Urinary bladder (tissue), 4 donors: Measurements from ENCODE around the gene BRI3. TPM values are rescaled to one million over a fixed set of nuclear protein-coding genes. Genes with fewer than 3 reads are reported as not detected.

Experiments used
- DNase-seq: peaks from one replicate; pipeline ENCODE4 v3.0.0-alpha.2; 2015; ENCODE audit errors: extremely low spot score
- H3K27ac ChIP-seq: one replicate; pipeline ENCODE4 v1.5.1; 2013; ENCODE audit warnings: low read depth, mild to moderate bottlenecking, moderate library complexity
- H3K36me3 ChIP-seq: one replicate; pipeline ENCODE4 v1.6.1; 2013; ENCODE audit warnings: mild to moderate bottlenecking, moderate library complexity; ENCODE audit not compliant: insufficient read depth
- H3K4me1 ChIP-seq: one replicate; pipeline ENCODE4 v1.6.1; 2013; ENCODE audit warnings: mild to moderate bottlenecking, moderate library complexity; ENCODE audit not compliant: insufficient read depth
- H3K4me3 ChIP-seq: one replicate; pipeline ENCODE4 v1.5.1; 2013; ENCODE audit warnings: low read depth, low read length
- WGBS: extraction: QIAGEN DNeasy Blood & Tissue Kit; methylation state at CpG from one replicate; pipeline ENCODE4 v1.1.7; 2013; 5-methylcytosine and 5-hydroxymethylcytosine counted together
- polyA plus RNA-seq: library from polyadenylated mRNA; stranded (reverse); fragments of 200-250 nt; gene quantifications from one replicate; pipeline ENCODE4 v1.2.3, GENCODE V29; 2013
- total RNA-seq: library from RNA; depleted of rRNA; stranded (reverse); fragments of >200 nt; gene quantifications from one replicate; pipeline ENCODE4 v1.2.3, GENCODE V29; 2014
- donor health status: healthy with polysubstance abuse.
- donor health status: healthy.

Gene BRI3
- total and polyA plus RNA-seq, 2 donors = 20.8 to 188 TPM

- no peak for DNase-seq
- 90% methylated on average over 9 of the region's 9 CpGs for WGBS
- Histone ChIP-seq H3K36me3 (no peaks in the 10 kb centered on the region), H3K4me3 (no peak overlapping the region), H3K27ac (no peak overlapping the region), H3K4me1 (no peaks in the 10 kb centered on the region)
Measured at GRCh38 chr7:98319176-98319575, 37.7 kb downstream of the BRI3 start.

- 69% methylated on average over 10 of the region's 10 CpGs for WGBS
- Histone ChIP-seq H3K27ac (no peak overlapping the region), H3K4me3 (no peak overlapping the region), H3K36me3 (no peaks in the 10 kb centered on the region), H3K4me1 (no peaks in the 10 kb centered on the region)
- DNase-seq = no peak
Measured at GRCh38 chr7:98321301-98321700, 39.8 kb downstream of the BRI3 start.

- H3K4me3 ChIP-seq = no peak overlapping the region
- no peak for DNase-seq
- WGBS = 61% methylated on average over 24 of the region's 24 CpGs
Measured at GRCh38 chr7:98322331-98323270, 41.1 kb downstream of the BRI3 start.

GRCh38 chr7:98323597-98324322 is 42.3 kb downstream of the BRI3 start:
- Histone ChIP-seq H3K4me3 (no peak overlapping the region), H3K27ac (no peak overlapping the region), H3K4me1 (peaks cover 1% of the 10 kb centered on the region), H3K36me3 (no peaks in the 10 kb centered on the region)
- DNase-seq = no peak
- 57% methylated on average over 28 of the region's 28 CpGs for WGBS

More at GRCh38 chr7:98322331-98323270, 41.1 kb downstream of the BRI3 start:
- no peak overlapping the region for H3K27ac ChIP-seq
- H3K36me3 ChIP-seq = no peaks in the 10 kb centered on the region
- H3K4me1 ChIP-seq = peaks cover 1% of the 10 kb centered on the region

DNA sequence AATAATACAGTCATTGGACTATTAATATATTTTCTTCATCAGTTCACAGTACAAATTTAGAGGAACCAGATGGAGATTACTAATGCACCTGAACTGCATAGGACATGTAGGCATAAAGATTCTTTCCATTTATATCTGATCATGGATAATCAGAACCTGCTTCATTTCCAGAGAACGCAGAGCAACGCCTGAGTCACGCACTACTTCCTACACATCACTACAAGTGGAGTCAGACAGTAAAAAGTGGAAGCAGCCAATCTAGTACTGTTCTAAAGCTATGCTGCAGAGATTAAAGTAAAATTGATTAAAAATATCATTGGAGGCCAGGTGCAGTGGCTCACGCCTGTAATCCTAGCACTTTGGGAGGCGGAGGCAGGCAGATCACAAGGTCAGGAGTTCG is 43.3 kb downstream of the BRI3 start:
- Histone ChIP-seq H3K36me3 (no peaks in the 10 kb centered on the region), H3K27ac (no peak overlapping the region), H3K4me1 (peaks cover 1% of the 10 kb centered on the region), H3K4me3 (no peak overlapping the region)
- DNase-seq = no peak
- 91% methylated on average over 6 of the region's 6 CpGs for WGBS

GRCh38 chr7:98329100-98329790 is 47.8 kb downstream of the BRI3 start:
- 38% methylated on average over 14 of the region's 14 CpGs for WGBS
- Histone ChIP-seq H3K4me1 (peaks cover 1% of the 10 kb centered on the region), H3K27ac (no peak overlapping the region), H3K36me3 (no peaks in the 10 kb centered on the region), H3K4me3 (no peak overlapping the region)
- no peak for DNase-seq

DNA sequence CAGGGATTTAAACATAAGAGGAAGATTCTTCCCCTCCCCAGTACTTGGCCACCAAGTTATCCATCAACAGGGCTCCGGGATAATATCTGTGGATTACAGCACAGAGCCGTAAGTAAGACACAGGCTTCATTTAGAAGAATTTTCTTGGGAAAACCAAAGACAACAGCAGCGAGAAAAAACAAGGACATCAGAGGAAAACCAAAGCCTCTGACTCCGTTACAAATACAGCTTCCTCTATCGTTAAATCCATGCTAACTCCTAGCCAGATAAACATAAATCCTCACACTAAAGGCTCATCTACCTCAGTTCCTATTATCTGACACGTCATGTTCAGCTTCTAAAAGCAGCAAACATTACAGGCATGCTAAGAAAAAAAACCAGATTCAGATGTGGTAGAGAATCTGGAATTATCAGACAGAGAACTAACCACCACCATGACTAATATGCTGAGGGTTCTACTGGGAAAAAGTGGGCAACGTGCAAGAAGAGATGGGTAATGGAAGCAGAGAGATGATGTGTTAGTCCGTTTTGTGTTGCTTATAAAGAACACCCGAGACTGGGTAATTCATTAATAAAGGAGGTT is 48.4 kb downstream of the BRI3 start:
- H3K27ac ChIP-seq = no peak overlapping the region
- H3K36me3 ChIP-seq = no peaks in the 10 kb centered on the region
- 39% methylated on average over 9 of the region's 9 CpGs for WGBS
- peaks cover 1% of the 10 kb centered on the region for H3K4me1 ChIP-seq
- H3K4me3 ChIP-seq = no peak overlapping the region
- DNase-seq = no peak

- DNase-seq = no peak
- peaks cover 1% of the 10 kb centered on the region for H3K4me1 ChIP-seq
- 91% methylated on average over 5 of the region's 5 CpGs for WGBS
- no peaks in the 10 kb centered on the region for H3K36me3 ChIP-seq
- no peak overlapping the region for H3K4me3 ChIP-seq
- no peak overlapping the region for H3K27ac ChIP-seq
Measured at GRCh38 chr7:98330926-98331529, 49.5 kb downstream of the BRI3 start.

DNA sequence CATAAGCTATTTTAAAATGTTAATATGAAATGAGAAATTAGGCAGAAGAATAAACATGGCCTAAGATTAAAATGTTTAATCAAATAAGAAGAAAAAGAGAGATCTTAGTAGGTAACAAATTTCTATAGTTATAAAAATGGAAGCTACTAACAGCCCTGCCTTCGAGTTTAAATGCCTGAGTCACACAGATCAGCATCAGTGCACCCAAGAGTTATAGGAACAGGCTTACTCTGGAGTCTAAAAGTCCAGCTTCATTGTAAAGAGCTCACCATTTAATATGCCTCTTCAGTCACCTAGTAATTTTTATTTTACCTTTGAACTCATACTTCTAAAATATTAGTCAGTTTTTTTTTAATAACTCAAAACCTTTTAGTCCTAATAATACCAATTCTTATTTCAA is 52.6 kb downstream of the BRI3 start:
- 48% methylated on average over 1 of the region's 1 CpG for WGBS
- no peaks in the 10 kb centered on the region for H3K36me3 ChIP-seq
- H3K27ac ChIP-seq = no peak overlapping the region
- no peaks in the 10 kb centered on the region for H3K4me1 ChIP-seq
- no peak overlapping the region for H3K4me3 ChIP-seq
- no peak for DNase-seq

DNA sequence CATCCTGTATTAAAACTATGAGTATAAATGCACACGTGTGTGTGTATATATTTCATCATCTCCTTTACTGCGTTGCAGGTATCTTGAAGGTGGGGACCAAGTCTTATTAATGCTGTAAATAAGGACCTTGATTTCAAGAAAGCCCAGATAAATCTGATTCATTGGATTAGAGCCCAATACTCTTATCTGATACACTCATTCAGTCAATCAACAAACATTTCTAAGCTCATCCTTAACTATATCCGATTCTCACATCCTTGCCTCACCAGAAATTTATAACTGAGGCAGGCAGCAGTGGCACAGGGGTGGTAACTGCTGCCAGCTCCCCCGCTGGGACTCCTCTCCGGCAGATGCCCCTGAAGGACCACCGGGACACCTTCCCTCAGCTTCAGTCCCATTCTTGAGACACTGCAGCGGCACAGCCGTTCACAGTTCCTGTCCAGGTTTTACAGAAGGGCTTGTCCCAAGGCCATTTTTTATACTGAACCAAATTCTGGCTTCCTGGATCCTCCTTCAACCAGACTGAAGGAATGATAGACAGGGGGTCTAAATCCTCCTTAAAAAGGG is 54.0 kb downstream of the BRI3 start:
- no peak overlapping the region for H3K4me3 ChIP-seq
- WGBS = 92% methylated on average over 8 of the region's 8 CpGs
- H3K4me1 ChIP-seq = no peaks in the 10 kb centered on the region
- no peaks in the 10 kb centered on the region for H3K36me3 ChIP-seq
- DNase-seq = no peak
- no peak overlapping the region for H3K27ac ChIP-seq

DNA sequence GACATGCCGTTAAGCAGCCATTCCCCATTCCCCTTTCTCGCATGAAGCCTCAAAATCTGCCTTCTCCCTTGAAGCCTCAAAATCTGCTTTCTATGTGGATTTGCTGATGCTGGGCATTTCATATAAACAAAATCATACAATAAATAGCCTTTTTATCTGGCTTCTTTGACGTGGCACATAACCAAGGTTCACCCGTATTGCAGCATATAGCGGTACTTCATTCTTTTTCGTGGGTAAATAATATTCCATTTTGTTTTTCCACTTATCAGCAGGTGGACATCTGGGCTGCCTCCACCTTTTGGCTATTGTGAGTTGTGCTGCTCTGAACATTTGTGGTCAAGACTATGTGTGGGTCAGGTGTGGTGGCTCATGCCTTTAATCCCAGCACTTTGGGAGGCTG is 57.0 kb downstream of the BRI3 start:
- no peak for DNase-seq
- H3K4me3 ChIP-seq = no peak overlapping the region
- H3K36me3 ChIP-seq = no peaks in the 10 kb centered on the region
- H3K27ac ChIP-seq = no peak overlapping the region
- H3K4me1 ChIP-seq = no peaks in the 10 kb centered on the region
- 96% methylated on average over 6 of the region's 6 CpGs for WGBS

GRCh38 chr7:98339043-98339442 is 57.6 kb downstream of the BRI3 start:
- no peak for DNase-seq
- Histone ChIP-seq H3K4me1 (no peaks in the 10 kb centered on the region), H3K36me3 (no peaks in the 10 kb centered on the region), H3K4me3 (no peak overlapping the region), H3K27ac (no peak overlapping the region)
- WGBS = 98% methylated on average over 3 of the region's 3 CpGs

GRCh38 chr7:98341106-98341505 is 59.6 kb downstream of the BRI3 start:
- DNase-seq = no peak
- WGBS = 63% methylated on average over 3 of the region's 3 CpGs
- Histone ChIP-seq H3K36me3 (no peaks in the 10 kb centered on the region), H3K4me1 (no peaks in the 10 kb centered on the region), H3K27ac (no peak overlapping the region), H3K4me3 (no peak overlapping the region)
